Stimulated activated memory B cell treated with anti-CD40 and anti-IgM and Interleukin-4, amounts not matched to agents 10 μg/mL and 1 μg/mL and 100 μg/mL, for 72 hours (primary cell): ENCODE results near the gene NAIF1.
A peak's percentile ranks its signal among the peaks of the same experiment; 100 is the strongest.

Experiments
- ATAC-seq: fragments of 150-1000 bp; cut with Tn5 transposase; 2 replicates; pipeline ENCODE4 v1.10.0; 2021
- H3K27ac Mint-ChIP-seq: one replicate; pipeline ENCODE4 v1.8.0; 2022; ENCODE audit warnings: mild to moderate bottlenecking, mixed read lengths
- H3K27me3 Mint-ChIP-seq: one replicate; pipeline ENCODE4 v1.8.0; 2022; ENCODE audit warnings: mixed read lengths
- H3K36me3 Mint-ChIP-seq: one replicate; pipeline ENCODE4 v1.8.0; 2022; ENCODE audit warnings: mixed read lengths
- H3K4me1 Mint-ChIP-seq: one replicate; pipeline ENCODE4 v1.8.0; 2022; ENCODE audit warnings: mixed read lengths
- H3K4me3 Mint-ChIP-seq: one replicate; pipeline ENCODE4 v1.8.0; 2022; ENCODE audit warnings: mild to moderate bottlenecking, moderate library complexity, mixed read lengths
- H3K9me3 Mint-ChIP-seq: one replicate; pipeline ENCODE4 v1.8.0; 2022; ENCODE audit warnings: mixed read lengths

Gene NAIF1

GRCh38 chr9:128096616-128097536, 29.8 kb upstream of the NAIF1 start:
- H3K36me3 Mint-ChIP-seq: peaks cover 2% of the 10 kb centered on the region
- peaks cover 38% of the 10 kb centered on the region for H3K4me1 Mint-ChIP-seq
- no peak overlapping the region for H3K4me3 Mint-ChIP-seq
- H3K27me3 Mint-ChIP-seq: no peaks in the 10 kb centered on the region
- H3K9me3 Mint-ChIP-seq: no peaks in the 10 kb centered on the region
- no peak for ATAC-seq
- no peak overlapping the region for H3K27ac Mint-ChIP-seq

GRCh38 chr9:128094950-128095544, 27.9 kb upstream of the NAIF1 start:
- H3K4me1 Mint-ChIP-seq: peaks cover 43% of the 10 kb centered on the region
- no peak for ATAC-seq
- no peaks in the 10 kb centered on the region for H3K9me3 Mint-ChIP-seq
- H3K36me3 Mint-ChIP-seq: no peaks in the 10 kb centered on the region
- H3K4me3 Mint-ChIP-seq: peak overlapping the region; percentile 77
- H3K27me3 Mint-ChIP-seq: no peaks in the 10 kb centered on the region
- H3K27ac Mint-ChIP-seq: peak overlapping the region; percentile 93

- Mint-ChIP-seq H3K36me3 (no peaks in the 10 kb centered on the region), H3K27me3 (no peaks in the 10 kb centered on the region), H3K4me1 (peaks cover 43% of the 10 kb centered on the region), H3K27ac (peak overlapping the region; percentile 93), H3K4me3 (peak overlapping the region; percentile 77), H3K9me3 (no peaks in the 10 kb centered on the region)
- ATAC-seq: peak; percentile 99
Observed at GRCh38 chr9:128094166-128094949, 27.2 kb upstream of the NAIF1 start.

DNA sequence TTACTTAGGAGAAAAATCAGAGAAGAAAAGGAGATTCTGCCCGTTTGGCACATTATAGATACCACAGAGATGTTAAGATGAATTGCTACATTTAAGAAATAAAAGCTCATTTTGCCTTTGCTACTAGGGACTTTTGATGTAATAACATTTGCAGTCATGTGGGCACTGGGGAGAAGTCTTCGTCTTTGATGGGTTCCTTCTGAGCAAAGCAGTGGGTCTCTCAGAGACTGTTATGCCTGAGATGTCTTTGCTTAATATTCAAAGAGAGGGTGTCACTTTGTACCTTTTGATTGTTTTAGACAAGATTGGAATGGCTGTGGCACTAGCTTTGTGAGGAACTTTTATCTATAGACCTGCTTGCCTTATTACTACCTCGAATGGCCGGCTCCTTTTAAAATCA, 25.9 kb upstream of the NAIF1 start:
- Mint-ChIP-seq H3K4me3 (no peak overlapping the region), H3K36me3 (peaks cover under 1% of the 10 kb centered on the region), H3K27ac (peak overlapping the region; percentile 93), H3K27me3 (no peaks in the 10 kb centered on the region), H3K9me3 (no peaks in the 10 kb centered on the region), H3K4me1 (peaks cover 44% of the 10 kb centered on the region)
- ATAC-seq: no peak

GRCh38 chr9:128092199-128092977, 25.3 kb upstream of the NAIF1 start:
- Mint-ChIP-seq H3K27ac (peak overlapping the region; percentile 93), H3K36me3 (peaks cover 7% of the 10 kb centered on the region), H3K4me3 (no peak overlapping the region), H3K4me1 (peaks cover 50% of the 10 kb centered on the region), H3K27me3 (no peaks in the 10 kb centered on the region), H3K9me3 (no peaks in the 10 kb centered on the region)
- no peak for ATAC-seq

GRCh38 chr9:128091571-128091970, 24.5 kb upstream of the NAIF1 start:
- Mint-ChIP-seq H3K27ac (no peak overlapping the region), H3K27me3 (no peaks in the 10 kb centered on the region), H3K4me1 (peaks cover 52% of the 10 kb centered on the region), H3K36me3 (peaks cover 10% of the 10 kb centered on the region), H3K4me3 (no peak overlapping the region), H3K9me3 (no peaks in the 10 kb centered on the region)
- ATAC-seq: no peak

- ATAC-seq: no peak
- H3K4me3 Mint-ChIP-seq: no peak overlapping the region
- no peak overlapping the region for H3K27ac Mint-ChIP-seq
- H3K9me3 Mint-ChIP-seq: no peaks in the 10 kb centered on the region
- no peaks in the 10 kb centered on the region for H3K27me3 Mint-ChIP-seq
- peaks cover 52% of the 10 kb centered on the region for H3K4me1 Mint-ChIP-seq
- H3K36me3 Mint-ChIP-seq: peaks cover 10% of the 10 kb centered on the region
Observed at GRCh38 chr9:128091144-128091543, 24.0 kb upstream of the NAIF1 start.

DNA sequence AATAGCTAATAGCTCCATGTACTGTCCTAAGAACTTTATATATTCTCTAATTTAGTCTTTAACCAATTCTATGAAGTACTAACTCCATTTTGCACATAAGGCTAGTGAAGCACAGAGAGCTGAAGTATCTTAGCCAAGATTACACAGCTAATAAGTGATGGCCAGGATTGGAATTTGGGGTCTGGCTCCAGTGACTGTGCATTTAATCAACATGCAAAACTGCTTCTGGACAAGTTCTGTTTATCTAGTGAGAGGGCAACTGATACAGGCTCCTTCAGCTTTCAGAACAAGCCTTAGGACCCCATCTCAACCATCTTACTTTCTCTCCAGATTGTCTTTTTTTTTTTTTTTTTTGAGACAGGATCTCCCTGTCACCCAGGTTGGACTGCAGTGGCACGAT, 22.2 kb upstream of the NAIF1 start:
- ATAC-seq: no peak
- Mint-ChIP-seq H3K4me1 (peaks cover 46% of the 10 kb centered on the region), H3K27ac (no peak overlapping the region), H3K9me3 (no peaks in the 10 kb centered on the region), H3K4me3 (no peak overlapping the region), H3K27me3 (no peaks in the 10 kb centered on the region), H3K36me3 (peaks cover 15% of the 10 kb centered on the region)

DNA sequence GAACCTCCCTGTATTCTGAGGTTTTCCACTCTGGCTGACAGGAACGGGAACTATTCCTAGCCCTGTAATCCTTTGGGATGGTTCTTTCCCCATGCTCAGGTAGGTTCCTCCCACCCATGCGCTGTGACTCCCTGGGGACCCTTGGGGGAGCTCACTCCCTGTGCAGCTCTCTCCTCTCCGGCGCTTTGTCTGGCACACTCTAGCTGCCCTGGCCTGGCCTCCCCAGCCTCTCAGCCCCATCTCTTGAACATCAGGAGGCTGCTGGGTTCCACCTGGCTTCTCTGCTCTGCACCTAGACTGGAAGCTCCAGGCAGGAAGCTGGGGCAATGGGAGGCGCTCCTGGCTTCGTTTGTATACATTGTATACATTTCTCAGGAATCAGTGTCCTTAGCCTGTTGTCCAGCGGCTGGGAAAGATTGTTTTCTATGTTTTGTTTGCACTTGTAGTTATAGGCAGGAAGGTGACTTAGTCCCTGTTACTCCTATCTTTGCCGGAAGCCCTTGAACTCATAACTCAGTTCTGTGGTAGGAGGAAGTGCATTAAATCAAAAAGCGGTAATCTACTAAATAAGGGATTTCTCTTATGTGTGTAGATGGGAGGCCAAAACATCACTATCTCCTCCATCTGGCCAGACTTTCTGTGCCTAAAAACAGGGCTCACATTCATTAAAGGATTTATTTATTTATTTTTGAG, 21.3 kb upstream of the NAIF1 start:
- Mint-ChIP-seq H3K4me1 (peaks cover 44% of the 10 kb centered on the region), H3K27me3 (no peaks in the 10 kb centered on the region), H3K9me3 (no peaks in the 10 kb centered on the region), H3K4me3 (no peak overlapping the region), H3K36me3 (peaks cover 21% of the 10 kb centered on the region), H3K27ac (no peak overlapping the region)
- no peak for ATAC-seq

DNA sequence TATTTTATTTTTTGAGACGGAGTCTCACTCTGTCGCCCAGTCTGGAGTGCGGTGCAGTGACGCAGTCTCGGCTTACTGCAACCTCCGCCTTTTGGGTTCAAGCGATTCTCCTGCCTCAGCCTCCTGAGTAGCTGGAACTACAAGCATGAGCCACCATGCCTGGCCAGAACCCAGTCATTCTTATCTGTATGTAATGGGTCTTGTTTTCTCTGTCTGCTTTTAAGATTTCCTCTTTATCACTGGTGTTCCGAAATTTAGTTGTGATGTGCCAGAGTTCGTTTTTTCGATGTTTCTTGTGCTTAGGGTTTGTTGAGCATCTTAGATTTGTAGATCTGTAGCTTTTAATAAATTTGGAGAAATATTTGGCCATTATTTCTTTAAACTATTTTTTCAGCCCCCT, 20.1 kb upstream of the NAIF1 start:
- Mint-ChIP-seq H3K9me3 (no peaks in the 10 kb centered on the region), H3K36me3 (peaks cover 22% of the 10 kb centered on the region), H3K27me3 (no peaks in the 10 kb centered on the region), H3K4me3 (no peak overlapping the region), H3K27ac (no peak overlapping the region), H3K4me1 (peaks cover 34% of the 10 kb centered on the region)
- no peak for ATAC-seq

DNA sequence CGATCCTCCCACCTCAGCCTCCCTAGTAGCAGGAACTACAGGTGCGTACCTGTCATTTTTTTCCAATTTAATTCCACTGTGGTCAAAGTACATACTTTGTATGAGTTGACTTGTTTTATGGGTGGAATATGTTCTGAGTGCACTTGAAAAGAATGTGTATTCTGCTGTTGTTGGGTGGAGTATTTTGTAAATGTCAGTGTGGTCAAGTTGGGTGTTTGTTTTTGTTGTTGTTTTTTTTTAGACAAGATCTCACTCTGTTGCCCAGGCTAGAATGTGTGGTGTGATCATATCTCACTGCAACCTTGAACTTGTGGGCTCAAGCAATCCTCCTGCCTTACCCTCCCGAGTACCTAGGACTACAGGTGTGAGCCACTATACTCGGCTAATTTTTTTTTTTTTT, 18.8 kb upstream of the NAIF1 start:
- no peak for ATAC-seq
- peaks cover 35% of the 10 kb centered on the region for H3K36me3 Mint-ChIP-seq
- no peaks in the 10 kb centered on the region for H3K9me3 Mint-ChIP-seq
- H3K4me1 Mint-ChIP-seq: peaks cover 39% of the 10 kb centered on the region
- H3K4me3 Mint-ChIP-seq: no peak overlapping the region
- no peak overlapping the region for H3K27ac Mint-ChIP-seq
- no peaks in the 10 kb centered on the region for H3K27me3 Mint-ChIP-seq

DNA sequence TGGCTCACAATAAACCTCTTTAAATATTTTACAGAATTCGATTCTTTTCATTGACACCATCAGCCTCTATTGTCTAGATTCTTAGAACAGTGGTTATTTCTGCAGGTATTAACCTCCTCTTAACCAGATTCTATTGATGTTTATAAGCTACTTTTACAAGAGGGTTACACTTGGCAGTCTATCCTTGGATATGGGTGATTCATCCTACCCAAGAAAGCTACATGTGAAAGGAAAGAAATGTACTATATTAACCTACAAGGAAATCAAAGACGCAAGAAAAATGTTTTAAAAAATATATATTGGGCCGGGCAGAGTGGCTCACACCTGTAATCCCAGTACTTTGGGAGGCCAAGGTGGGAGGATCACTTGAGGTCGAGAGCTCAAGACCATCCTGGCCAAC, 17.6 kb upstream of the NAIF1 start:
- Mint-ChIP-seq H3K36me3 (peaks cover 37% of the 10 kb centered on the region), H3K9me3 (no peaks in the 10 kb centered on the region), H3K4me1 (peaks cover 41% of the 10 kb centered on the region), H3K27me3 (no peaks in the 10 kb centered on the region), H3K27ac (no peak overlapping the region), H3K4me3 (no peak overlapping the region)
- ATAC-seq: no peak

GRCh38 chr9:128082151-128082550, 15.0 kb upstream of the NAIF1 start:
- H3K9me3 Mint-ChIP-seq: no peaks in the 10 kb centered on the region
- H3K36me3 Mint-ChIP-seq: peaks cover 39% of the 10 kb centered on the region
- no peak overlapping the region for H3K4me3 Mint-ChIP-seq
- peak overlapping the region; percentile 77 for H3K27ac Mint-ChIP-seq
- no peak for ATAC-seq
- no peaks in the 10 kb centered on the region for H3K27me3 Mint-ChIP-seq
- peaks cover 49% of the 10 kb centered on the region for H3K4me1 Mint-ChIP-seq

GRCh38 chr9:128081056-128081455, 13.9 kb upstream of the NAIF1 start:
- ATAC-seq: no peak
- Mint-ChIP-seq H3K4me3 (no peak overlapping the region), H3K9me3 (no peaks in the 10 kb centered on the region), H3K27me3 (no peaks in the 10 kb centered on the region), H3K36me3 (peaks cover 44% of the 10 kb centered on the region), H3K4me1 (peaks cover 54% of the 10 kb centered on the region), H3K27ac (peak overlapping the region; percentile 77)
